A549 treated with RU486 at 1 μM for 4 hours (cell line): ENCODE results near the gene SLFN12L. TPM values are rescaled to one million over a fixed set of nuclear protein-coding genes. Genes with fewer than 3 reads are reported as not detected.

ENCODE experiments used
- total RNA-seq: library from RNA; stranded (reverse); fragments of 200-300 nt; extraction: Qiagen RNA extraction; gene quantifications from 5 replicates; pipeline ENCODE4 v1.2.3, GENCODE V29; 2022; ENCODE audit warnings: low read depth

The SLFN12L gene
- total RNA-seq = 0.05 TPM in 1 of 5 replicates, not detected in the others

GRCh38 chr17:35537601-35538141, at the start of gene SLFN12L:
SLFN12L (minus strand) TSS chr17:35537678; CDS start chr17:35522364, 15,314 bp downstream.

DNA sequence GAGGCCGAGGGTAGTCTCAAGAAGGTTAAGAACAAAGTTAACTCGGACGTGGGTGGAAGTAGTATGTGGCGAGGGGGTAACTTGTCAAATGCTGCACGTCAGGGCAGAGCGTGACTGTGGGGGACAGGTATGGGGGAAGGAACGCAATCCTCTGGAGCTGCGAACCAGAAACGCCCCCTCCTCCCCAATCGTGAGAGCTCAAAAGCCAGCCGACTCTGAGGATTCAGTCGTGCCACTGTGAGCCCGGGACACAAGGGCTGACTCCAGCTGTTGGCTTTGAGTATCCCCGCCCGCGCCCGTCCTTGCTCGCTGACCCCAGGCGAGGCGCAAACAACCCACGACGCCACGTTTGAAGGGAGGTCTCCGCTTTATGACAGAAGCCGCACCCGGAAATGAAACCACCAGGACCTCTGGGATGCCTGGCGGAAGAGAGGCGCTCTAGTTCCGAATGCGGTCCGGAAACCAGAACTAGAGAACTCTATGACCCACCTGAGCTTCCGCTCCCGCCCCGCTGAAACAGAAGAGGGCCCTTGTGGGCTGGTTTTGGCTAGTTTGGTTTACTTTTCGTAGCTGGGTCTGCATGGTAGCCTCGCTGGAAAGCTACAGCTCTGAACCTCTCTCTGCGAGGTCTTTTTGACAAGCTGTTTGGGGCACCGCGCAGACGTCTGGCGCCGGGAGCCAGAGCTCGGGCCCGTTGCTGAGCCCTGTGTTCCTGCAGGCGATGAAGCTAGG, 40.9 kb upstream of the SLFN12L start, which contains the start of gene PEX12:
Gene PEX12 (minus strand): TSS at position 375 of the 732 bp plus-strand sequence. CDS start 550 bp downstream, outside the sequence.

GRCh38 chr17:35560703-35561102, 23.2 kb upstream of the SLFN12L start, which contains the start of gene SLFN14:
SLFN14 (minus strand) TSS chr17:35560819; CDS start chr17:35558062, 2,757 bp downstream.

DNA sequence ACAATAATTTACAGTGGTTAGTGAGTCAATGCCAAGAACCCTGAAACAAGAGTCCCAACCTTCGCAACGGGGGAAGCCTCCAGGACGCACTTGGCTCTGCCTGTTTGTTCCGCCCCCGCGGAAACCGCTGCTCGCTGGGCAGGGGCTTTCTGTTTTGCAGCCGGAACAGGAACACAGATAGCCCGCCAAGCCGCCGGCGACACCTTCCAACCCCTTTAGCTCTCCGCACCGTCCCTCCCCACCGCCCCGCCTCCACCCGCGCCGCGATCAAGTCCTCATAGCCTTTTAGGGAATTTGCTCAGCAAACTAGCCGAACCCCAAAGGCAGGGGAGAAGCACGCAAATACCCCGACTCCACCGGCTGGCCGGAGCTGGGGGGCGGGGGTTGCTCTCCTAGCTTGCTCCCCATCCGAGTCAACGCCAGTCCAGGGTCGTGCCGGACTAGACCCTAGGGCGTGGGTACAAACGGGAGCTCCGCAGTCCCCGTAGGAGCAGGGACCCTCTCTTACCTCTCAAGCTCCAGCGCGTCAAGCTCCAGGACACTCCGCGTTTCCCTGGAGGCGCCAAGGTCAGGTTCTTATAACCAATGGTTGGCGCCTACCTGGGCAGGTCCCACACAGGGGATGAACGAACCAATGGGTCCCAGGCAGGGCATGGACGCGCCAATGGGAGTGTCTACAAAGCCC, 89.1 kb downstream of the SLFN12L start, which contains the start of gene SLFN13:
Gene SLFN13 (minus strand): TSS at position 553 of the 685 bp plus-strand sequence. CDS start 3,086 bp downstream, outside the sequence.

DNA sequence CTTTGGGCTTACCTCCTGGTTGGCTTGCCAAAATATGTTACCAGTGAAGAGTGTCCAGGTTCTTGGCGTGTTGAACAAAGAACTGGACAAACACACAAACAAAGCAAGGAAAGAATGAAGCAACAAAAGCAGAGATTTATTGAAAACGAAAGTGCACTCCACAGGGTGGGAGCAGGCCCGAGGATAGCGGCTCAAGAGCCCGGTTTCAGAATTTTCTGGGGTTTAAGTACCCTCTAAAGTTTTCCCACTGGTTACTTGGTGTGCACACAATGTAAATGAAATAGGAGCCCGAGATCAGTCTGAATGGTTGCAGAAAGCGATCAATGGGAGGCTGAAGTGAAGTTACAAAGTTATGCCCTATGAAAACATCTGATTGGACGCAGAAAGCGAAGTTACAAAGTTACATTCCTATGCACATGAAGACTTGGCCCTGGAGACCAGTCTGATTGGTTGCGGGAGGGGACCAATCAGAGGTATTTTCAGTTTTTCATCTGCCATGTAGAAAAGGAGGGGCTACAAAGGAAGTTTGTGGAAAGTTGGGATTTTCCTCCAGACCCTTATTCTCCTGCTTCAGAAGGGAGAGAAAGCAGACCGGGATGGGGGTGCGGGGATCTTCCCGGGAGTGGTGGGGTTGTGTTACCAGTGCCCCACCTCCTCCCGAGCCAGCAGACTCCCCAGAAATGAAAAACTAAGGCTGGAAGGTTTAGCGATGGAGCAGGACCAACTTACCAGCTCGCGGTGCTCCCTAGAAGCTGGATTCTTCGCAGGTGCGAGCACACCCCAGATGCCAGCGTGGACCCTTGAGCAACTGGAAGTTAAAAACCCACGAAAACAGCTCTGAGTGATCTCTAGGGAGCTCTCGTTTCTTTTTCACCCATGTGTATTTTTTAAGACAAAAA, 105.1 kb downstream of the SLFN12L start, which contains the start of gene SLFN12:
Gene SLFN12 (minus strand): TSS at position 325 of the 899 bp plus-strand sequence. CDS start 9,472 bp downstream, outside the sequence.

Other genes with a start within 250 kb of the SLFN12L start
- 4.9 to 7.3 TPM (median 5.3 TPM) in 5 replicates for gene SLFN11, start 164.1 kb downstream of the SLFN12L start, total RNA-seq
- gene SLFN12, start 105.2 kb downstream of the SLFN12L start, total RNA-seq = 0.06 to 0.12 TPM in 2 of 5 replicates, not detected in the others
- gene SLFN13, start 88.9 kb downstream of the SLFN12L start, total RNA-seq = 3.1 to 4.4 TPM (median 3.6 TPM) in 5 replicates
- not detected in 5 replicates for gene SLFN14, start 23.1 kb upstream of the SLFN12L start, total RNA-seq
- gene PEX12, start 40.9 kb upstream of the SLFN12L start, total RNA-seq = 6.0 to 7.8 TPM (median 7.5 TPM) in 5 replicates
- gene AP2B1, start 49.6 kb upstream of the SLFN12L start, total RNA-seq = 123 to 148 TPM (median 144 TPM) in 5 replicates
- 0.05 to 0.13 TPM (median 0.08 TPM) in 4 of 5 replicates, not detected in the other for gene RASL10B, start 194.0 kb upstream of the SLFN12L start, total RNA-seq
- gene GAS2L2, start 215.6 kb upstream of the SLFN12L start, total RNA-seq = 0.06 to 0.08 TPM (median 0.06 TPM) in 4 of 5 replicates, not detected in the other
- 0.33 to 0.70 TPM (median 0.53 TPM) in 4 of 5 replicates, not detected in the other for gene C17orf50, start 223.2 kb upstream of the SLFN12L start, total RNA-seq